ENCODE data around the gene URM1.

The URM1 gene

GRCh38 chr9:128365525-128365924, 5.6 kb upstream of the URM1 start:
- no peaks in the 10 kb centered on the region for H3K9me3 Mint-ChIP-seq
- H3K36me3 Mint-ChIP-seq (ENCODE audit: low read depth): no peaks in the 10 kb centered on the region
- peaks cover 18% of the 10 kb centered on the region for H3K4me1 Mint-ChIP-seq (ENCODE audit: low read depth)
- H3K27me3 Mint-ChIP-seq (ENCODE audit: low read depth): no peaks in the 10 kb centered on the region
- no peak overlapping the region for H3K27ac Mint-ChIP-seq
- H3K4me3 Mint-ChIP-seq: no peak overlapping the region

GRCh38 chr9:128369024-128369706, 2.0 kb upstream of the URM1 start:
- H3K36me3 Mint-ChIP-seq (ENCODE audit: low read depth): peaks cover 11% of the 10 kb centered on the region
- H3K27me3 Mint-ChIP-seq (ENCODE audit: low read depth): no peaks in the 10 kb centered on the region
- peaks cover 32% of the 10 kb centered on the region for H3K4me1 Mint-ChIP-seq (ENCODE audit: low read depth)
- no peak overlapping the region for H3K4me3 Mint-ChIP-seq
- H3K27ac Mint-ChIP-seq: no peak overlapping the region
- H3K9me3 Mint-ChIP-seq: no peaks in the 10 kb centered on the region

GRCh38 chr9:128370367-128370751, 815 bp upstream of the URM1 start:
- Mint-ChIP-seq H3K9me3 (no peaks in the 10 kb centered on the region), H3K36me3 (ENCODE audit: low read depth) (peaks cover 11% of the 10 kb centered on the region), H3K27me3 (ENCODE audit: low read depth) (no peaks in the 10 kb centered on the region), H3K27ac (peak overlapping the region; percentile 94), H3K4me3 (peak overlapping the region; percentile 90), H3K4me1 (ENCODE audit: low read depth) (peaks cover 29% of the 10 kb centered on the region)

- Mint-ChIP-seq H3K27ac (peak overlapping the region; percentile 94), H3K4me3 (peak overlapping the region; percentile 90), H3K27me3 (ENCODE audit: low read depth) (no peaks in the 10 kb centered on the region), H3K36me3 (ENCODE audit: low read depth) (peaks cover 11% of the 10 kb centered on the region), H3K4me1 (ENCODE audit: low read depth) (peaks cover 28% of the 10 kb centered on the region), H3K9me3 (no peaks in the 10 kb centered on the region)
Measured at GRCh38 chr9:128371630-128372117, 500 bp downstream of the URM1 start.

- Mint-ChIP-seq H3K36me3 (ENCODE audit: low read depth) (peaks cover 14% of the 10 kb centered on the region), H3K27me3 (ENCODE audit: low read depth) (no peaks in the 10 kb centered on the region), H3K4me1 (ENCODE audit: low read depth) (peaks cover 25% of the 10 kb centered on the region), H3K9me3 (no peaks in the 10 kb centered on the region), H3K27ac (peak overlapping the region; percentile 94), H3K4me3 (peak overlapping the region; percentile 90)
Measured at GRCh38 chr9:128372188-128372641, 1.0 kb downstream of the URM1 start.

GRCh38 chr9:128372784-128373183, 1.6 kb downstream of the URM1 start:
- H3K27ac Mint-ChIP-seq: peak overlapping the region; percentile 57
- H3K4me3 Mint-ChIP-seq: peak overlapping the region; percentile 90
- no peaks in the 10 kb centered on the region for H3K9me3 Mint-ChIP-seq

GRCh38 chr9:128374221-128374675, 3.1 kb downstream of the URM1 start:
- Mint-ChIP-seq H3K9me3 (no peaks in the 10 kb centered on the region), H3K27ac (no peak overlapping the region), H3K36me3 (ENCODE audit: low read depth) (peaks cover 19% of the 10 kb centered on the region), H3K4me3 (no peak overlapping the region), H3K4me1 (ENCODE audit: low read depth) (peaks cover 25% of the 10 kb centered on the region), H3K27me3 (ENCODE audit: low read depth) (no peaks in the 10 kb centered on the region)

More at GRCh38 chr9:128372784-128373183, 1.6 kb downstream of the URM1 start:
- peaks cover 14% of the 10 kb centered on the region for H3K36me3 Mint-ChIP-seq (ENCODE audit: low read depth)
- no peaks in the 10 kb centered on the region for H3K27me3 Mint-ChIP-seq (ENCODE audit: low read depth)
- H3K4me1 Mint-ChIP-seq (ENCODE audit: low read depth): peaks cover 25% of the 10 kb centered on the region

- H3K4me1 Mint-ChIP-seq (ENCODE audit: low read depth): peaks cover 18% of the 10 kb centered on the region
- H3K36me3 Mint-ChIP-seq (ENCODE audit: low read depth): peaks cover 21% of the 10 kb centered on the region
- no peak overlapping the region for H3K27ac Mint-ChIP-seq
Measured at GRCh38 chr9:128375865-128376264, 4.7 kb downstream of the URM1 start.

GRCh38 chr9:128382261-128382660, 11.1 kb downstream of the URM1 start:
- no peak overlapping the region for H3K4me3 Mint-ChIP-seq
- no peak overlapping the region for H3K27ac Mint-ChIP-seq
- H3K27me3 Mint-ChIP-seq (ENCODE audit: low read depth): no peaks in the 10 kb centered on the region
- no peaks in the 10 kb centered on the region for H3K9me3 Mint-ChIP-seq
- H3K36me3 Mint-ChIP-seq (ENCODE audit: low read depth): peaks cover 10% of the 10 kb centered on the region
- H3K4me1 Mint-ChIP-seq (ENCODE audit: low read depth): no peaks in the 10 kb centered on the region

More at GRCh38 chr9:128375865-128376264, 4.7 kb downstream of the URM1 start:
- H3K9me3 Mint-ChIP-seq: no peaks in the 10 kb centered on the region
- no peaks in the 10 kb centered on the region for H3K27me3 Mint-ChIP-seq (ENCODE audit: low read depth)
- no peak overlapping the region for H3K4me3 Mint-ChIP-seq

- H3K4me1 Mint-ChIP-seq (ENCODE audit: low read depth): no peaks in the 10 kb centered on the region
Measured at GRCh38 chr9:128383007-128383753, 12.0 kb downstream of the URM1 start.

GRCh38 chr9:128383791-128384190, 12.6 kb downstream of the URM1 start:
- H3K4me1 Mint-ChIP-seq (ENCODE audit: low read depth): no peaks in the 10 kb centered on the region
- H3K9me3 Mint-ChIP-seq: no peaks in the 10 kb centered on the region
- H3K27me3 Mint-ChIP-seq (ENCODE audit: low read depth): no peaks in the 10 kb centered on the region

More at GRCh38 chr9:128383007-128383753, 12.0 kb downstream of the URM1 start:
- Mint-ChIP-seq H3K9me3 (no peaks in the 10 kb centered on the region), H3K4me3 (no peak overlapping the region), H3K36me3 (ENCODE audit: low read depth) (peaks cover 8% of the 10 kb centered on the region), H3K27me3 (ENCODE audit: low read depth) (no peaks in the 10 kb centered on the region), H3K27ac (no peak overlapping the region)

GRCh38 chr9:128384801-128385495, 13.8 kb downstream of the URM1 start:
- Mint-ChIP-seq H3K4me3 (no peak overlapping the region), H3K27me3 (ENCODE audit: low read depth) (no peaks in the 10 kb centered on the region), H3K4me1 (ENCODE audit: low read depth) (no peaks in the 10 kb centered on the region), H3K27ac (no peak overlapping the region), H3K36me3 (ENCODE audit: low read depth) (peaks cover 4% of the 10 kb centered on the region), H3K9me3 (no peaks in the 10 kb centered on the region)

More at GRCh38 chr9:128383791-128384190, 12.6 kb downstream of the URM1 start:
- Mint-ChIP-seq H3K27ac (no peak overlapping the region), H3K36me3 (ENCODE audit: low read depth) (peaks cover 5% of the 10 kb centered on the region), H3K4me3 (no peak overlapping the region)

- H3K36me3 Mint-ChIP-seq (ENCODE audit: low read depth): peaks cover 4% of the 10 kb centered on the region
- H3K4me3 Mint-ChIP-seq: no peak overlapping the region
- no peak overlapping the region for H3K27ac Mint-ChIP-seq
- H3K4me1 Mint-ChIP-seq (ENCODE audit: low read depth): no peaks in the 10 kb centered on the region
- H3K27me3 Mint-ChIP-seq (ENCODE audit: low read depth): no peaks in the 10 kb centered on the region
- H3K9me3 Mint-ChIP-seq: no peaks in the 10 kb centered on the region
Measured at GRCh38 chr9:128385496-128386460, 14.6 kb downstream of the URM1 start.

Data from T-helper 1 cell treated with Interleukin-12 subunit alpha and Interleukin-12 subunit beta and Interleukin-4 antibody, amounts not matched to agents 30 μg/mL and 1 μg/mL, for 36 hours (primary cell).